Epithelial cell of proximal tubule (primary cell): ENCODE data around the gene RAB33B. TPM values are rescaled to one million over a fixed set of nuclear protein-coding genes. Genes with fewer than 3 reads are reported as not detected.
A peak's percentile ranks its signal among the peaks of the same experiment; 100 is the strongest.
"Not testable (repeated sequence)": the region's sequence is repeated elsewhere in the genome, so short reads cannot be mapped to it uniquely, and the experiment has no call there.

Source experiments
- DNase-seq: peaks from one replicate; pipeline ENCODE4 v3.0.0-alpha.2; 2011; ENCODE audit warnings: low read depth
- H3K4me3 ChIP-seq: 2 replicates; pipeline ENCODE4 v1.5.1; 2011; ENCODE audit warnings: low read depth, mild to moderate bottlenecking, low read length
- CTCF ChIP-seq: conservative IDR thresholded peaks from 2 replicates; pipeline ENCODE4 v1.5.1; 2012; ENCODE audit warnings: low read depth, mild to moderate bottlenecking, low read length
- total RNA-seq: library from RNA; depleted of rRNA; stranded (reverse); fragments of >200 nt; gene quantifications from 2 replicates; pipeline ENCODE4 v1.2.3, GENCODE V29; 2015

The RAB33B gene
- 3.9 and 5.9 TPM in 2 replicates for total RNA-seq

GRCh38 chr4:139454111-139455045, at the start of gene RAB33B:
Gene RAB33B, plus strand, starts transcription at chr4:139454121. Its CDS starts 75 bp downstream, at chr4:139454196.
- peak within 1 kb of the TSS; percentile 86 for H3K4me3 ChIP-seq
- peak; percentile 29 for DNase-seq
- TF ChIP-seq CTCF: no peak

- no peak for DNase-seq
- no peak for TF ChIP-seq CTCF
- no peak overlapping the region for H3K4me3 ChIP-seq
Measured at GRCh38 chr4:139410312-139410711, 43.6 kb upstream of the RAB33B start.

DNA sequence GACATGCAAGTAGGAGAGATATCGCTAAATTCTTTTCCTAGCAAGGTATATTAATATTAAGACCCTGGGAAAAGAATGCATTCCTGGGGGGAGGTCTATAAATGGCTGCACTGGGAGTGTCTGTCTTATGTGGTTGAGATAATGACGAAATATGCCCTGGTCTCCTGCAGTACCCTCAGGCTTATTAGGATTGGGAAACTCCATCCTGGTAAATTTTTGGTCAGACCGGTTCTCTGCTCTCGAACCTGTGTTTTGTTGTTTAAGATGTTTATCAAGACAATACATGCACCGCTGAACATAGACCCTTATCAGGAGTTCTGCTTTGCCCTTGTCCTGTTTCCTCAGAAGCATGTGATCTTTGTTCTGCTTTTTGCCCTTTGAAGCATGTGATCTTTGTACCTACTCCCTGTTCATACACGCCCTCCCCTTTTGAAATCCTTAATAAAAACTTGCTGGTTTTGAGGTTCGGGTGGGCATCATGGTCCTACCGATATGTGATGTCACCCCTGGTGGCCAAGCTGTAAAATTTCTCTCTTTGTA, 39.2 kb upstream of the RAB33B start:
- not testable (repeated sequence) for DNase-seq, H3K4me3 ChIP-seq

DNA sequence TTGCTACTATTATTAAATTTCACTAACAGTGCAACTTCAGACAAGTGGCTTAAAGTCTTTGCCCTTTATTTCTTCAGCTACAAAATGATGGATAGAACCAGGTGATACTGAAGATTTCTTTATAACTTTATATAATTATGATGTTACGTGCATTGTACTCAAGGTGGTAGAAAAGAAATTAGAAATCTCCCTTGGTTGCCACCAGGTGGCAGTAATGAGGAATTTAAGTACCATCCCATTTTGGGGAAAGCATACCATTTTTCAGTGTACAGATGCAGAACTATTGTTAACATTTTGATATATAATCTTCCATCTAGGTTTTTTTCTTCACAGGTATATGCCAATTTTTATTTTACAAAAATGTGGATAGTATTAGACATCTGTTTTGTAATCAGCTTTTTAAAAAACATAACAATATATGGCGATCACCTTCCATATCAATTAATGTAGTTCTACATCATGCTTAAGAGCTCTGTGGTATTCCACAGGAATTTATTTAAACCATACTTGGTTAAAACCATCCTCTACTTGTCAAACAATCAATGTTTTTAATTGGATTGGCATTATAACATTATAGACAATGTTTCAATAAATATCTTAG, 37.7 kb upstream of the RAB33B start:
- DNase-seq: peak; percentile 7
- peak; percentile 71 for TF ChIP-seq CTCF
- H3K4me3 ChIP-seq: no peak overlapping the region

DNA sequence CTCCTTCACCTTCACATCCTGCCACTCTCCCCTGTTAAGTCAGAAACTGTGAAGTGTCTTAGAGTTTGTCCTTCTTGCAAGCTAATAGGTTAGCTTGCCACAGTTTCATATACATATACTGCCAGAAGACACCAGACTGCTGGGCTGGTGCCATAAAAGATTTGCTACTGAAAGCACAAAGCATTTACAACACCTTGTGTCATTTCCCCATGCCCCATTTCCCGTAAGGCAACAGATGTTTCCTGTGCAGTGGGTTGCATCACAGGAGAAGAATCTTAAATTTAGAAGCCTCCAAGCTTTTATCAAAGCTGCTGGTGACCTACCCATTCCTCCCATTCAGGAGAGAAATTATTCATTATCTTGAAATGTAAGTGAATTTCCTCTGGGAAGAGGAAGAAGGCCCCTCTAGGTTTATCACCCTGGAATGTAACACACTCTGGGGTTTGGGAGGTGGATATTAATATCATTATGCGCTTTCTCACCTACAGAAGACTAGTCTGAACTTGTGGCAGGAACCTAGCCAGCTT, 34.5 kb upstream of the RAB33B start:
- DNase-seq: no peak
- TF ChIP-seq CTCF: no peak
- H3K4me3 ChIP-seq: no peak overlapping the region

- DNase-seq: no peak
- no peak overlapping the region for H3K4me3 ChIP-seq
- no peak for TF ChIP-seq CTCF
Measured at GRCh38 chr4:139420652-139421051, 33.3 kb upstream of the RAB33B start.

- no peak for DNase-seq
- no peak for TF ChIP-seq CTCF
- no peak overlapping the region for H3K4me3 ChIP-seq
Measured at GRCh38 chr4:139436122-139436521, 17.8 kb upstream of the RAB33B start.
